Uterus (tissue), 2 donors: ENCODE measurements around the gene HADH.

ENCODE experiments used
- POLR2A ChIP-seq, 2 donors: fragments of 450-650 bp; IDR thresholded peaks; one replicate each; pipeline ENCODE4 v1.6.1; 2016; ENCODE audit warnings: antibody characterized with exemption in 2 of 2, mild to moderate bottlenecking in 1 of 2, moderate library complexity in 1 of 2
- TF ChIP-seq, protein P1 (sequence below), 4 experiments: fragments of 200-600 bp in 2 of 4; fragments of 450-650 bp in 2 of 4; sonication (generic) in 2 of 4; IDR thresholded peaks; one replicate each; pipeline ENCODE4 v1.5.1; 2016 to 2019; ENCODE audit warnings: antibody characterized with exemption in 4 of 4, mild to moderate bottlenecking in 2 of 4, moderate library complexity in 1 of 4

DNA sequence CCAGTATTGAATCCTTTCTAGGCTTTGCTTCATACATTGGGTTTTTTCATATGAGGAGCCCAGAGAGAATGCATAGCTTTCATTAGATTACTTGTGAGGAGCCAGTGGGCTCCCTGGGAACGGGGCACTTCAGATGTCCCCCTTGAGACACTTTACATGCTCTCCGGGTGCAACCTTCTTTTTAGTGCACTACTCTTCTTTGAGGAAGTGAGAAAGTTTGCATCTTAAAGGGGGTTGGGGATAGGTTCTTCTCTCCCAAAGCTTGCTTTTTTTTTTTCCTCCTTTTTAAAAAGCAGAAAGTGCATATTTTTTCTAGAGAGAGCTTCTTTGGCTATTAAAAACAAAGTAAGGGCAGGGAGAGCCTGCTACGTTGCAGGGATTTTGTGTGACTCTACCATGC is 4.3 kb downstream of the HADH start:
- TF ChIP-seq POLR2A (IDR thresholded peaks at IDR 0.05), result no peak
- TF ChIP-seq, protein P1, sequence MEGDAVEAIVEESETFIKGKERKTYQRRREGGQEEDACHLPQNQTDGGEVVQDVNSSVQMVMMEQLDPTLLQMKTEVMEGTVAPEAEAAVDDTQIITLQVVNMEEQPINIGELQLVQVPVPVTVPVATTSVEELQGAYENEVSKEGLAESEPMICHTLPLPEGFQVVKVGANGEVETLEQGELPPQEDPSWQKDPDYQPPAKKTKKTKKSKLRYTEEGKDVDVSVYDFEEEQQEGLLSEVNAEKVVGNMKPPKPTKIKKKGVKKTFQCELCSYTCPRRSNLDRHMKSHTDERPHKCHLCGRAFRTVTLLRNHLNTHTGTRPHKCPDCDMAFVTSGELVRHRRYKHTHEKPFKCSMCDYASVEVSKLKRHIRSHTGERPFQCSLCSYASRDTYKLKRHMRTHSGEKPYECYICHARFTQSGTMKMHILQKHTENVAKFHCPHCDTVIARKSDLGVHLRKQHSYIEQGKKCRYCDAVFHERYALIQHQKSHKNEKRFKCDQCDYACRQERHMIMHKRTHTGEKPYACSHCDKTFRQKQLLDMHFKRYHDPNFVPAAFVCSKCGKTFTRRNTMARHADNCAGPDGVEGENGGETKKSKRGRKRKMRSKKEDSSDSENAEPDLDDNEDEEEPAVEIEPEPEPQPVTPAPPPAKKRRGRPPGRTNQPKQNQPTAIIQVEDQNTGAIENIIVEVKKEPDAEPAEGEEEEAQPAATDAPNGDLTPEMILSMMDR (IDR thresholded peaks at IDR 0.05), result no peak
